Liver (tissue), 9 donors: ENCODE results near the gene FKBP15. TPM values are rescaled to one million over a fixed set of nuclear protein-coding genes. Genes with fewer than 3 reads are reported as not detected.
A peak's percentile ranks its signal among the peaks of the same experiment; 100 is the strongest.

Experiments used
- DNase-seq: peaks from one replicate; pipeline ENCODE4 v3.0.0-alpha.2; 2017; ENCODE audit warnings: low spot score
- H3K27ac ChIP-seq, 2 donors: one replicate each; pipeline ENCODE4 v1.7.0; 2013; ENCODE audit warnings: inconsistent platforms in 2 of 2, low read length in 2 of 2, control low read depth in 1 of 2, low read depth in 1 of 2, mild to moderate bottlenecking in 1 of 2
- H3K27me3 ChIP-seq, 4 donors: one replicate each; pipeline versions ENCODE4 v1.6.1 to v1.7.0; 2013; ENCODE audit warnings: low read length in 3 of 4, inconsistent platforms in 1 of 4, mild to moderate bottlenecking in 1 of 4, moderate library complexity in 1 of 4; ENCODE audit not compliant: control insufficient read depth in 4 of 4, insufficient read depth in 4 of 4
- H3K36me3 ChIP-seq, 4 donors: one replicate each; pipeline versions ENCODE4 v1.6.1 to v1.7.0; 2013; ENCODE audit warnings: low read length in 3 of 4, mild to moderate bottlenecking in 3 of 4, low read depth in 1 of 4, moderate library complexity in 1 of 4; ENCODE audit not compliant: control insufficient read depth in 4 of 4, insufficient read depth in 3 of 4
- H3K4me1 ChIP-seq, 4 donors: one replicate each; pipeline versions ENCODE4 v1.6.1 to v1.7.0; 2013; ENCODE audit warnings: low read length in 3 of 4, mild to moderate bottlenecking in 3 of 4, moderate library complexity in 1 of 4; ENCODE audit not compliant: control insufficient read depth in 4 of 4, insufficient read depth in 4 of 4
- H3K4me3 ChIP-seq, 3 donors: one replicate each; pipeline versions ENCODE4 v1.6.1 to v1.7.0; 2013; ENCODE audit warnings: low read length in 3 of 3, control low read depth in 1 of 3, low read depth in 1 of 3, mild to moderate bottlenecking in 1 of 3
- H3K9ac ChIP-seq, 2 donors: one replicate each; pipeline ENCODE4 v1.7.0; 2013; ENCODE audit warnings: low read length in 2 of 2, mild to moderate bottlenecking in 2 of 2, moderate library complexity in 2 of 2, control low read depth in 1 of 2, low read depth in 1 of 2
- H3K9me3 ChIP-seq, 4 donors: one replicate each; pipeline versions ENCODE4 v1.6.1 to v1.7.0; 2013; ENCODE audit warnings: low read length in 3 of 4; ENCODE audit not compliant: control insufficient read depth in 4 of 4
- ATF3 ChIP-seq: IDR thresholded peaks from 2 replicates; pipeline ENCODE4 v1.6.1; 2016; ENCODE audit warnings: antibody characterized with exemption
- CTCF ChIP-seq: fragments of 150-350 bp; IDR thresholded peaks from 2 replicates; pipeline ENCODE4 v1.5.1; 2017; ENCODE audit warnings: improper control_type of control experiment, low read depth, low read length; ENCODE audit not compliant: missing input control
- EGR1 ChIP-seq, 2 donors: IDR thresholded peaks; 2 replicates each; pipeline ENCODE4 v1.6.1; 2016 to 2018; ENCODE audit warnings: antibody characterized with exemption in 2 of 2, low read depth in 2 of 2
- FOXA1 ChIP-seq: IDR thresholded peaks from 2 replicates; pipeline ENCODE4 v1.6.1; 2016; ENCODE audit warnings: antibody characterized with exemption
- FOXA2 ChIP-seq: IDR thresholded peaks from 2 replicates; pipeline ENCODE4 v1.6.1; 2016; ENCODE audit warnings: antibody characterized with exemption
- GABPA ChIP-seq, 2 donors: IDR thresholded peaks in 1 of 2; conservative IDR thresholded peaks in 1 of 2; 2 replicates each; pipeline ENCODE4 v1.6.1; 2016; ENCODE audit warnings: antibody characterized with exemption in 2 of 2, mild to moderate bottlenecking in 1 of 2, moderate library complexity in 1 of 2
- HNF4A ChIP-seq, 2 donors: conservative IDR thresholded peaks; 2 replicates each; pipeline ENCODE4 v1.6.1; 2016; ENCODE audit warnings: antibody characterized with exemption in 2 of 2, mild to moderate bottlenecking in 2 of 2
- HNF4G ChIP-seq: IDR thresholded peaks from 2 replicates; pipeline ENCODE4 v1.6.1; 2016; ENCODE audit warnings: antibody characterized with exemption
- JUND ChIP-seq, 2 donors: IDR thresholded peaks; 2 replicates each; pipeline ENCODE4 v1.6.1; 2016; ENCODE audit warnings: antibody characterized with exemption in 2 of 2
- NR2F2 ChIP-seq: IDR thresholded peaks from 2 replicates; pipeline ENCODE4 v1.6.1; 2016; ENCODE audit warnings: antibody characterized with exemption
- RAD21 ChIP-seq, 2 donors: IDR thresholded peaks; 2 replicates each; pipeline ENCODE4 v1.6.1; 2016; ENCODE audit warnings: antibody characterized with exemption in 2 of 2, mild to moderate bottlenecking in 2 of 2
- RXRA ChIP-seq, 2 donors: IDR thresholded peaks; 2 replicates each; pipeline ENCODE4 v1.6.1; 2017 to 2018; ENCODE audit warnings: antibody characterized with exemption in 2 of 2, mild to moderate bottlenecking in 1 of 2
- SP1 ChIP-seq: IDR thresholded peaks from 2 replicates; pipeline ENCODE4 v1.6.1; 2018; ENCODE audit warnings: antibody characterized with exemption, mild to moderate bottlenecking
- TAF1 ChIP-seq: conservative IDR thresholded peaks from 2 replicates; pipeline ENCODE4 v1.6.1; 2016; ENCODE audit warnings: antibody characterized with exemption, mild to moderate bottlenecking
- WGBS: extraction: QIAGEN DNeasy Blood & Tissue Kit; methylation state at CpG from one replicate; pipeline ENCODE4 v1.1.7; 2013; 5-methylcytosine and 5-hydroxymethylcytosine counted together
- polyA plus RNA-seq, 2 donors: library from polyadenylated mRNA; stranded (reverse) in 1 of 2; unstranded in 1 of 2; fragments of 200-250 nt in 1 of 2; fragments of >200 nt in 1 of 2; fragmentation: Nextera tagmentation in 1 of 2; extraction: Ambion mirVana in 1 of 2; gene quantifications; one replicate each; pipeline versions ENCODE4 v1.2.1 to v1.2.3, GENCODE V29; 2013 to 2015
- total RNA-seq, 2 donors: library from RNA; depleted of rRNA; stranded (reverse); fragments of >200 nt; gene quantifications; one replicate each; pipeline ENCODE4 v1.2.3, GENCODE V29; 2014
- TF ChIP-seq, protein P1 (sequence below): IDR thresholded peaks from 2 replicates; pipeline ENCODE4 v1.6.1; 2016; ENCODE audit warnings: antibody characterized with exemption
- TF ChIP-seq, protein P2 (sequence below): IDR thresholded peaks from 2 replicates; pipeline ENCODE4 v1.6.1; 2016; ENCODE audit warnings: antibody characterized with exemption
- TF ChIP-seq, protein P3 (sequence below): IDR thresholded peaks from 2 replicates; pipeline ENCODE4 v1.6.1; 2016; ENCODE audit warnings: antibody characterized with exemption, mild to moderate bottlenecking
- donor health status: healthy.
- donor health status: healthy.
- donor health status: healthy.
- donor health status: healthy.
- donor health status: healthy.

FKBP15 gene
- total and polyA plus RNA-seq, 4 donors, result 6.2 to 18.2 (median 12.9) TPM

- peaks cover 2 to 19% (median 10%) of the 10 kb centered on the region in 4 donors for H3K4me1 ChIP-seq
- TF ChIP-seq ATF3, result no peak
- no peak for TF ChIP-seq TAF1
- TF ChIP-seq FOXA1, result no peak
- no peak for TF ChIP-seq EGR1 (IDR thresholded peaks at IDR 0.05; ENCODE audit: low read depth in 2 of 2)
- TF ChIP-seq, protein P1, sequence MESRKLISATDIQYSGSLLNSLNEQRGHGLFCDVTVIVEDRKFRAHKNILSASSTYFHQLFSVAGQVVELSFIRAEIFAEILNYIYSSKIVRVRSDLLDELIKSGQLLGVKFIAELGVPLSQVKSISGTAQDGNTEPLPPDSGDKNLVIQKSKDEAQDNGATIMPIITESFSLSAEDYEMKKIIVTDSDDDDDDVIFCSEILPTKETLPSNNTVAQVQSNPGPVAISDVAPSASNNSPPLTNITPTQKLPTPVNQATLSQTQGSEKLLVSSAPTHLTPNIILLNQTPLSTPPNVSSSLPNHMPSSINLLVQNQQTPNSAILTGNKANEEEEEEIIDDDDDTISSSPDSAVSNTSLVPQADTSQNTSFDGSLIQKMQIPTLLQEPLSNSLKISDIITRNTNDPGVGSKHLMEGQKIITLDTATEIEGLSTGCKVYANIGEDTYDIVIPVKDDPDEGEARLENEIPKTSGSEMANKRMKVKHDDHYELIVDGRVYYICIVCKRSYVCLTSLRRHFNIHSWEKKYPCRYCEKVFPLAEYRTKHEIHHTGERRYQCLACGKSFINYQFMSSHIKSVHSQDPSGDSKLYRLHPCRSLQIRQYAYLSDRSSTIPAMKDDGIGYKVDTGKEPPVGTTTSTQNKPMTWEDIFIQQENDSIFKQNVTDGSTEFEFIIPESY, result no peak
- peak; percentile 22 to 39 for TF ChIP-seq RAD21 (IDR thresholded peaks at IDR 0.05)
- no peak for TF ChIP-seq GABPA (IDR thresholded peaks at IDR 0.05 in 1 of 2, conservative IDR thresholded peaks at IDR 0.05 in 1 of 2)
- TF ChIP-seq SP1, result peak; percentile 40
- peak; percentile 43 for TF ChIP-seq HNF4G
- no peak for TF ChIP-seq CTCF
- no peak for TF ChIP-seq JUND (IDR thresholded peaks at IDR 0.05)
- TF ChIP-seq FOXA2, result no peak
- TF ChIP-seq RXRA (IDR thresholded peaks at IDR 0.05), result peak; percentile 38 to 39
- TF ChIP-seq, protein P2, sequence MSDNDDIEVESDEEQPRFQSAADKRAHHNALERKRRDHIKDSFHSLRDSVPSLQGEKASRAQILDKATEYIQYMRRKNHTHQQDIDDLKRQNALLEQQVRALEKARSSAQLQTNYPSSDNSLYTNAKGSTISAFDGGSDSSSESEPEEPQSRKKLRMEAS, result no peak
- TF ChIP-seq NR2F2, result no peak
- TF ChIP-seq, protein P3, sequence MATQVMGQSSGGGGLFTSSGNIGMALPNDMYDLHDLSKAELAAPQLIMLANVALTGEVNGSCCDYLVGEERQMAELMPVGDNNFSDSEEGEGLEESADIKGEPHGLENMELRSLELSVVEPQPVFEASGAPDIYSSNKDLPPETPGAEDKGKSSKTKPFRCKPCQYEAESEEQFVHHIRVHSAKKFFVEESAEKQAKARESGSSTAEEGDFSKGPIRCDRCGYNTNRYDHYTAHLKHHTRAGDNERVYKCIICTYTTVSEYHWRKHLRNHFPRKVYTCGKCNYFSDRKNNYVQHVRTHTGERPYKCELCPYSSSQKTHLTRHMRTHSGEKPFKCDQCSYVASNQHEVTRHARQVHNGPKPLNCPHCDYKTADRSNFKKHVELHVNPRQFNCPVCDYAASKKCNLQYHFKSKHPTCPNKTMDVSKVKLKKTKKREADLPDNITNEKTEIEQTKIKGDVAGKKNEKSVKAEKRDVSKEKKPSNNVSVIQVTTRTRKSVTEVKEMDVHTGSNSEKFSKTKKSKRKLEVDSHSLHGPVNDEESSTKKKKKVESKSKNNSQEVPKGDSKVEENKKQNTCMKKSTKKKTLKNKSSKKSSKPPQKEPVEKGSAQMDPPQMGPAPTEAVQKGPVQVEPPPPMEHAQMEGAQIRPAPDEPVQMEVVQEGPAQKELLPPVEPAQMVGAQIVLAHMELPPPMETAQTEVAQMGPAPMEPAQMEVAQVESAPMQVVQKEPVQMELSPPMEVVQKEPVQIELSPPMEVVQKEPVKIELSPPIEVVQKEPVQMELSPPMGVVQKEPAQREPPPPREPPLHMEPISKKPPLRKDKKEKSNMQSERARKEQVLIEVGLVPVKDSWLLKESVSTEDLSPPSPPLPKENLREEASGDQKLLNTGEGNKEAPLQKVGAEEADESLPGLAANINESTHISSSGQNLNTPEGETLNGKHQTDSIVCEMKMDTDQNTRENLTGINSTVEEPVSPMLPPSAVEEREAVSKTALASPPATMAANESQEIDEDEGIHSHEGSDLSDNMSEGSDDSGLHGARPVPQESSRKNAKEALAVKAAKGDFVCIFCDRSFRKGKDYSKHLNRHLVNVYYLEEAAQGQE, result no peak
- peak; percentile 69 to 78 for TF ChIP-seq HNF4A (conservative IDR thresholded peaks at IDR 0.05)
- no peak overlapping the region for H3K9ac ChIP-seq
- no peaks in the 10 kb centered on the region for H3K27me3 ChIP-seq
- H3K4me3 ChIP-seq, result no peak overlapping the region
- no peak overlapping the region for H3K27ac ChIP-seq
- DNase-seq, result no peak
- H3K36me3 ChIP-seq, result peaks cover 21 to 84% (median 74%) of the 10 kb centered on the region in 4 donors
- 36% methylated on average over 4 of the region's 4 CpGs for WGBS
- H3K9me3 ChIP-seq, result no peaks in the 10 kb centered on the region
These were observed 55.0 kb downstream of the FKBP15 start for GRCh38 chr9:113166039-113166438.
